HG03558 (cell line): ENCODE measurements around the gene RILPL2.
"Not testable (repeated sequence)": the region's sequence is repeated elsewhere in the genome, so short reads cannot be mapped to it uniquely, and the experiment has no call there.

Experiments used
- ATAC-seq: cut with Tn5 transposase; IDR thresholded peaks from one replicate; pipeline ENCODE4 v1.9.1; 2021; ENCODE audit warnings: moderate number of reproducible peaks; ENCODE audit not compliant: unreplicated experiment; ENCODE audit errors: extremely low read depth

RILPL2 gene

DNA sequence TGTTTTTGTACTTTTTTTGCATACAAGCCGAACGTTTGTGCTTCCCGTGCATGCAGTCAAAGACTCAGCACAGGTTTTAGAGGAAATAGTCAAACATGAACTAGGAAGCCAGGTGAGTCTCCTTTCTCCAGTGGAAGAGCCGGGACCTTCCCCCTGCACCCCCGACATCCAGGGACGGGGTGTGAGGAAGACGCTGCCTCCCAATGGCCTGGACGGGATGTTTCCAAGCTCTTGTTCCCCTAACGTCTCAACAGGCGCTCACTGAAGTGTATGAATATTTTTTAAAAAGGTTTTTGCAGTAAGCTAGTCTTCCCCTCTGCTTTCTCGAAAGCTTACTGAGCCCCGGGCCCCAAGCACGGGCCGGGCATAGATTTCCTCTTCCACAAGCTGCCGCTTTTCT, 28.6 kb downstream of the RILPL2 start:
- not testable (repeated sequence) for ATAC-seq

DNA sequence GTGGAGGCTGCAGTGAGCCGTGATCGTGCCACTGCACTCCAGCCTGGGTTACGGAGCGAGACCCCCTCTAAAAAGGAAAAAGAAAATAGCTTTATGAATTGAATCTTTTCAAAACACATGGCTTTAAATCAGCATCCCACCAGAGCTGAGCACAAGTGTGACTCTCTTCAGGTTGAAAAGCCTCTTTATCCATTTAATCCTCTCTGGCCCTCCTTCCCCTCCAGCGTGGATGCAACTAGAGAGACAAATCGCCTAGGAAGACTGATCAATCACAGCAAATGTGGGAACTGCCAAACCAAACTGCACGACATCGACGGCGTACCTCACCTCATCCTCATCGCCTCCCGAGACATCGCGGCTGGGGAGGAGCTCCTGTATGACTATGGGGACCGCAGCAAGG, 29.2 kb downstream of the RILPL2 start:
- not testable (repeated sequence) for ATAC-seq

DNA sequence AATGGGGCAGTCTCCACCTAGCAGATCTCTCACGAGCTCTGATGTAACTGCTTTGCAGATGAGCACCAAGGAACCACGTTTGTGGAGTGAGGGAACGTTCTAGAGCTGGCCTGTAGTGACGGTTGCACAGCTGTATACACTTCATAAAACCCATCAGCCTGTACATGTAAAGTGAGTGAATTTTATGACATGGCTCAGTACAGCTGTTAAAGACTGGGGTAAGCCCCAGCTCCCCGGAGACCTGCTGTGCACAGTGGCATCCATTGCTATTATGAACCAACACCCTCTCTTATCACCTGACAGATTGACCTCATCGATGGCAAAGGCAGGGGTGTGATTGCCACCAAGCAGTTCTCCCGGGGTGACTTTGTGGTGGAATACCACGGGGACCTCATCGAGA, 31.9 kb downstream of the RILPL2 start:
- ATAC-seq = no peak

DNA sequence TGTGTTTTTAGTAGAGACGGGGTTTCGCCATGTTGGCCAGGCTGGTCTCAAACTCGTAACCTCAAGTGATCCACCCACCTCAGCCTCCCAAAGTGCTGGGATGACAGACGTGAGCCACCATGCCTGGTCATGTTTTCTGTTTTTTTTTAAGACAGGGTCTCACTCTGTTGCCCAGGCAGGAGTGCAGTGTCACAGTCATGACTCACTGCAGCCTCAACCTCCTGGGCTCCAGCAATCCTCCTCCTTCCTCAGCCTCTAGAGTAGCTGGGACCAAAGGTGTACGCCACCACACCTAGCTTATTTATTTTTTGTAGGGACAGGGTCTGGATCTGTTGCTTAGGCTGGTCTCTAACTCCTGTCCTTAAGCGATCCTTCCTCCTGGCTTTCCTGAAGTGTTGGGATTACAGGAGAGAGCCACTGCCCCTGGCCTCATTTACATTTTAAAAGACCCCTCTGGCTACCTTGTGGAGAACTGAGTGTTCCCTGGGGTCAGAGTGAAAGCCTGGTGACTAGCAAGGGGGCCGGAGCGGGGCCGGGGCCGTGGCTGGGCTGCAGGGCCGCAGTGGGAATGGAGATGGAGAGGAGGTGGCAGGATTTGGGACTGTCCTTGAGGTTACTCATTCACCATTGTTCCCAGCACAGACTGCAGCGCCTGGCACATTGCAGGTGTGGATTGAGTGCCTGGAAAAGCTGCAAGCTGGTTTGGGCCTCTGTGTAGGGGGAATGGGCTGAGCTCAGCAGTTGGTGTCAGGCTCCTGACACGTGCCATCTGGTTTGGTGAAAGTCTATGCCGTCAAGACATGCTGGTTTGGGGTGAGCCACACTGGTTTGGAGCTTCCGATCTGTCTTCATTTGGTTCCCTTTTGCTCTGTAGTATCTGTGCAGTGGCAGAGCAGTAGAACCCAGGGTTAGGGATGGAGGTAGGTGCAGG, 34.5 kb downstream of the RILPL2 start:
- no peak for ATAC-seq

DNA sequence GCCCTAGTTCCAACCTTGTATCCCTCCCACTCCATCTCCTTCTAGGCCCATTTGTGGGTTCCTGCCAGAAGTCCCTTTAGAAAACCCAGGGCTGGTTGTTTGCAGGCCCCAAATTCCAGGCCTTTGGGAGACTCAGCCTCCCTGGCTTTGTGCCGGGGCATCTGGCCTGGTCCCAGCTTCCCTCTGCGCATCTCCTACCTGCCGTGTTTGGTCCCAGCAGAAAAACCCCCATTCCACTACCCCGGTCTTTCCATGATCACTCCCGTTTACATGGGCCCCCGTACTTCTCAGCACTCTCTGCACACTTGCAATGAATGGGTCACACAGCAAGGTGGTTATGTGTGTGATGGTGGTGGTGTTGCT, 37.2 kb downstream of the RILPL2 start:
- no peak for ATAC-seq

DNA sequence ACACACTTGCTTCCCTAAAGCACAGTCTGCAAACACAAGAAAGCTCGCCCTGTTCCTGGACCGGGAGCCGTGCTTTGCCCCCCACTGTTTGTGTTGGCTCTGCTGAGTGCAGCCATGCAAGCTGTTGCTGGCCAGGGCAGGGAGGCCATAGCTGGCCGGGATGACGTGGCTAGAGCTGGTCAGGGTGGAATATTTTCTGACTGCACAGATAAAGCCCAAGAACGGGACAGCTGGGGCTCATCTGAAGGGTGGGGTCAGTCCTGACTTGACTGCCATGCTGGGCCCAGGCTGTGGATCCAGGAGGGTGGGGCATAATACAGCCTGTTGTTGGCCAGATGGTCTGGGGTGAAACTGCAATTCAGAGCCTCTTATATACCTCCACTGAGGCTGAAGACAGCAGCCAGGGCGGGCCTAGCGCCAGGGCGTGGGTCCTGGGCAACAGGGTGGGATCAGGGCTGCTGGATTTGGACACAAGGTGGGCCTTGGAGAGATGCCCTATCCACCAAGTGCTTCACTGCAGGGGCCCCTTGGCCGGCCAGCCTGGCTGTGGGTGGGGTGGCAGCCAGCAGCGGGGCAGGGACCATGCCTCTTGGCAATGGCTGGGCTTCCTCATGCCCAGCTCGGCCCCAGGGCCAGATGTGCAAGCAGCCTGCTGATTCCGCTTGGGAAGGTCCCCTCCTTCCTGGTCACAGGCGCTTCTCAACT, 37.8 kb downstream of the RILPL2 start:
- ATAC-seq = no peak

DNA sequence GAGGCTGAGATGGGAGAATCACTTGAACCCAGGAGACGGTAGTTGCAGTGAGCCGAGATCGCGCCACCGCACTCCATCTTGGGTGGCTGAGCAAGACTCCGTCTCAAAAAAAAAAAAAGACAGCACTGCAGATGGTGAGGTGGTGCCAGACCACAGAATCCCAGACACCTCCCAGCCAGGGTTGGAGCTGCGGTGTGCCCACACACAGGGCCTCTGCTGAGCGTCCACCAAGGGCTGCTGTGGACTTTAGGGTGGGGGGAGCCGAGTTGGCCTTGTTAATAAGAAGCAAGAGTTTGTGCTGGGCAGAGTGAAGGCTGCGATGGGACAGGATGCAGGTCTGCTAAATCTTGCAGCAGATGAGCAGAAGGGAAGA, 38.3 kb downstream of the RILPL2 start:
- no peak for ATAC-seq

DNA sequence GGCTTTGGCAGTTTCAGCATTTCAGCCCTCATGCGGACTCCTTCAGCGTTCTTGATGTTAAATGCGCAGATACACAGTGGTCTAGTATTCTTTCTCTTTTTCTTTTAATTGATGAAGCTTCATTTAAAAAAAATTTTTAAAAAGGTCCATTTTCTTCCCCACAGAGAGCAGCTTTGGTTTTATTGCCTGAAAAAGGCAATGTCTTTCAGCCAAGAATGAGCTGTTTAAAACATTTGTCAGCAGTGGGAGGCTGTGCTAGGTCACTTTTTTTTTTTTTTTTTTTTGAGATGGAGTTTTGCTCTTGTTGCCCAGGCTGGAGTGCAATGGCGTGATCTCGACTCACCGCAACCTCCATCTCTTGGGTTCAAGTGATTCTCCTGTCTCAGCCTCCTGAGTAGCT, 39.1 kb downstream of the RILPL2 start:
- ATAC-seq = no peak

DNA sequence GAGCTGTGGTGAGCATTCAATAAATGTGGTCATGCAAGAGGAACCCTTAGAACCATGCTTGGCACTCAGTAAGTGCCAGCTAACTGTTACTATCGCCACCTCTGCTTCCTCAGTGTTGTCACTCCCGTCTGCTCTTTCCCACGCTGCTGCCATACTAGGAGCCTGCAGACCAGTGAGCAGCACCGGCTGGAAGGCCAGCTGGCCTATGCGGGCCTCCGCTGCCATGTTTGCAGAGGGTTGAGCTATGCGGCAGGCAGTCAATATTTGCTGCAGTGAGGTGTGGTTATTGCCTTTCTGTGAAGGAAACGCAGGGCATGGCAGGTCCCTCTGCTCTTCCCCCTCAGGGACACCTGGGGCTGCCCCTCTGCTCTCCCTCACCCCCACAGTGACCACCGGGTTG, 39.5 kb downstream of the RILPL2 start:
- ATAC-seq = no peak

DNA sequence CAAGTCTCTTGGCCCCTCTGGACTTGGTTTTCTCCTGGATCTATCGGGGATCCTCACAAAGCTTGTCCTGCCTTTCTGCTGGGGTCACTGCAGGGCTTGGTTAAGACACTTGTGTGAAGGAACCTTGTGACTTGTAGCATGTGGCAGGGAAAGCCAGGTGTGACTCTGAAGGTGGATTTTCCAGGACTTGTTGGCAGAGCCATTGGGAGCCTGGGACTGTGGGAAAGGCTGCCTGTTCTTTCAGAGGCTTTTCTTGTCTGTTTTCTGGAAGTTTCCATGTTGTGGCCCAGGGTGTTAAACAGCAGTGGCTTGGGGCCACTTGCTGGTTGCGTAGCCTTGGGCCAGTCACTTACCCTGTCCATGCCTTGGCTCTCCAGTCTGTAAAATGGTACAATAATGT, 39.9 kb downstream of the RILPL2 start:
- ATAC-seq = no peak

DNA sequence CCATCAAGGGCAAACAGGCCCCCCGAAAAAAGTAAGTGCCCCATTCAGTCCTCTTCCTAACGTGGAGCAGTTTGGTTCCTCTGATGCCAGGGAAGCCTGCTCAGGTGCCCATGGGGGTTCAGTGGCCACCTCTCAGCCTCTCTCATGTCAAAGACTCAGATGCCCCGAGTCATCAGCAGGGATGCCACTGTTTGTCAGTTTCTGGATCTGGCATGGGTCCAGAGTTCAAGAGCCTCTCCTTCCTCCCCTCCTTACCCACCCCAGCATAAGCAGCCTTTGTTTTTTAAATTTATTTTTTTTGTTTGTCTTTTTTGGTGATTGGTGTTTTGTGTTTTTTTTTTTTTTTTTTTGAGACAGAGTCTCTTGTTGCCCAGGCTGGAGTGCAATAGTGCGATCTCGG, 41.2 kb downstream of the RILPL2 start:
- no peak for ATAC-seq

DNA sequence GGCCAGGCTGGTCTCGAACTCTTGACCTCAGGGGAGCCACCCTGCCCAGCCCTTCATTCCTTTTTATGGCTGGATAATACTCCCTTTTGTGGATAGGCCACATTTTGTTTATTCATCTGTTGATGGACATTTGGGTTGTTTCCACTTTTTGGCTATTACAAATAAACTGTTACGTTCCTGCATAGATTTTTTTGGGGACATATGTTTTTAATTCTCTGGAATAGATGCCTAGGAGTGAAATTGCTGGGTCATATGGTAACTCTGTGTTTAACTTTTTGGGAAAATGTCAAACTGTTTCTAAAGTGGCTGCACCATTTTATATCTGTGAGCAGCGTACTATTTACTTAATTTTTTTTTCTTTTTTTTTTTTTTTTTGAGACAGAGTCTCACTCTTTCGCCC, 42.7 kb downstream of the RILPL2 start:
- no peak for ATAC-seq

DNA sequence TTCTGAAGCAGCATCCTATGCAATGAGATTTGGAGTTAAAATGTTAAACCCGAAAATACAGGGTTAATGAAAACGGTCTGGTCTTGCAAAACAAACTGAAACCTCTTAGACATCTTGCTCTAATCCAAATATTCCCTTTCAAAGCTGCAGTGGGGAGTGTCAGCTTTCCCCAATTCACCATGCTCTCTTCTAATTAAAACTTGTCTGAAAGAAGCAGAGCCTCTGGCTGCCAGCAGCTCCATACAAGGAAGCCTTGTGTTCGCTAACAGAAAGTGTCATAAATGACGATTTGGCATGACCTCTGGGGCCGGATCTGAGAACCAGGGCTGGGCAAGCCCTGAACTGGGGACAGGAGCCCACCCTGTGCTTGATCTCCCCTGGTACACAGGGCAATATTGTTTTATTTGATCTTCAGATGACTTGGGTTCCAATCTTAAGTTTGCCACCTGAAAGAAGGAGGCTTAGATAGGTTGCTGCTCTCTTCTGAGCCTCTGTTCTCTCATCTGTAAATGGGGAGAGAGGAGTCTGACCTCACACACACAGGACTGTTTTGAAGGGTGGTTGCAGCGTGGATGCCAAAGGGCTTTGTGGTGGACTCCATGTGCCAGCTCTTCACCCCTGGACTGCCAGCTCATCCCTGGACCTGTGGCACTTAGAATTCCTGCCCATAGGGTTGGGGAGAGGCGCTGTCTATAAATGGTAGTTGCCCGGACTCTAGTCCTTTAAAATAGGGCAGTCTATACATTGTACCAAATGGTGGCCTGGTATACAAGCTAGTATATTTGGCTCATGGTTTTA, 44.7 kb downstream of the RILPL2 start:
- ATAC-seq = no peak

DNA sequence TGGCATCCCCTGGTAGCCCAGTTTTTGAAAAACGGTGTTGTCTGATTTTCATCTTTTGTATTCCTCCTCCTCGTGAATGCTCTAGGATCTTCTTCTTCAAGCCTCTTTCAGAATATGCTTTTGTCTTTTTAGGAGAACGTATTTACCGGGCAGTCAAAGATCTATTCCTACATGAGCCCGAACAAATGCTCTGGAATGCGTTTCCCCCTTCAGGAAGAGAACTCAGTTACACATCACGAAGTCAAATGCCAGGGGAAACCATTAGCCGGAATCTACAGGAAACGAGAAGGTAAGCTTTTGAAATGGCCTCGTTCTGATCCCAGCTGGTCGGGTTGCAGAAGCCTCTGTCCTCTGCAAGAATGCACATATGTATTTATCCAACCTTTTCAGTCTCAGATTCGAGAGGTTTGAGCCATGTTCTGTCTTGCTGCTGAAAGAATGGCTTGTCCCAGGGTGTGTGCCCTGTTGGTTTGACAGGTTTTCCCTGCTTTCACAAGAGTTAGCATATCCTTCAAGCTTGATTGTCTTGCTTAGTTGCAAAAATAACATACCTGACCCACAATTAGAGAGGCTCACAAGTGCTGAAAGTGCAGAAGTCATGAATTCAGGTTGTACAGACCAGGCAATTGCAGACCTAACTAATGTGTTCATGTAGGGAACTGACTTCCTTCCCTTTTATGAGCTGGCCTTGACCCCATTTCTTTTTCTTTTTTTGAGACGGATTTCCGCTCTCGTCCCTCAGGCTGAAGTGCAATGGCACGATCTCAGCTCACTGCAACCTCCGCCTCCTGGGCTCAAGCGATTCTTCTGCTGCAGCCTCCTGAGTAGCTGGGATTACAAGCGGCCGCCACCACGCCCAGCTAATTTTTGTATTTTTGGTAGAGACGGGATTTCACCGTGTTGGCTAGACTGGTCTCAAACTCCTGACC, 45.7 kb downstream of the RILPL2 start:
- no peak for ATAC-seq

DNA sequence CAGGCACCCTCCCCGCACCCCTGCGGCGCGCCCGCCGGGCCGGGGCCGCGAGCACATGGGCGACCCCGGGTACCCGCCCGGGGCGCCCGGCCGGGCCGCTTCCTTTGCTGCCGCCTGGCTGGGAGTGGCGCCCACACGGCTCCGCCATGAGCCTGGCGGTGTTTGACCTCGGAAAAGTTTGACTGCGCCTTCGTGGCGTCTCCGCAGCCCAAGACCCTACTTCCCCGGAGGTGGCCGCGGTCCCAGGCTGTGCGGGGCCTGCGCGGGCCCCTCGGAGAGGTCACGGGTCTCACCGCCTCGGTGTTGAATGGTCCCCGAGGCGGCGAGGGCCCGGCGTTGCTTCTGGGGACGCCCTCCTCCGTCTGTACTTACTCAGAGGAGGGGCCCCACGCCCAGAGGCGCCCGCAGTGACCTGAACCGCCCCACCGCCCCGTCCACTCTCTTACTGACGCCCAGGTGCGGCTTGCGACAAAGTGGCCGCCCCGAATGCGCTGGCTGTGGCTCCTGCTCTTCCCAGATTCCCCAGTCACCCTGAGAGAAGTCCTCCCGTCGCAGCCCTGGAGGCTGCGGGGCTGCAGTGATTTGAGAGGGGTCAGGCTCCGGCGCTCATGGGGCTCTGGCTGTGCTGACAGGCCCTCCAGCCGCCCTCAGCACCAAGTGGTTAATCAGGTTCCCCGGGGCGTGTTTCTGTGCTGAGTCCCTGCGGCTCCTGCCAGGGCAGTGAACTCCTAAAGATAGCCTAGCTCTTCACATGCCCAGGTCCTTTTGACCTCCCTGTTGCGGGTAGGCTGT, 46.7 kb downstream of the RILPL2 start:
- ATAC-seq = no peak

DNA sequence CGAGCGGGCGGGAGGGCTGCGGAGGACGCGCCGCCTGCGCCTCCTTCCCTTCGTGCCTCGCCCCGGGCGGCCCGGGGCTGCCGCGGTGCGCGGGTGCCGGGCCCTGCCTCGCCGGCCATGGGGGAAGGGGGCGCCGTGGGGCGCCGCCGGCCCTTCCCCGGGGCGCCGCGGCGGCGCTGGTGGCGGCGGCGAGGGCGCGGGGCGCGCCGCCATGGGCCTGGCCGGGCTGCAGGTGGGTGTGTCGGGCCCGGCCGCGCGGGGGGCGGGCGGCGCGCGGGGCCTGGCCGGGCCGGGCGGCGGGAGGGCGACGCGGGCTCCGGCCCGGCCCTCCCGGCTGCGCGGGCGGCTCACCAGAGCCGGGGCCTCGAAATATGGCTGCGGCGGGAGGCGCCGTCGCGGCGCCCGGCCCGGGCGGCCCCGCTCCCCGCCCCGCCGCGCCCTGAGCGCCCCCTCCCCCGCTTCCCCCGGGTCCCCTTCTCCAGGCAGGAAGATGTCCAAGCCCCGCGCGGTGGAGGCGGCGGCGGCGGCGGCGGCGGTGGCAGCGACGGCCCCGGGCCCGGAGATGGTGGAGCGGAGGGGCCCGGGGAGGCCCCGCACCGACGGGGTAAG, 47.4 kb downstream of the RILPL2 start:
- no peak for ATAC-seq

DNA sequence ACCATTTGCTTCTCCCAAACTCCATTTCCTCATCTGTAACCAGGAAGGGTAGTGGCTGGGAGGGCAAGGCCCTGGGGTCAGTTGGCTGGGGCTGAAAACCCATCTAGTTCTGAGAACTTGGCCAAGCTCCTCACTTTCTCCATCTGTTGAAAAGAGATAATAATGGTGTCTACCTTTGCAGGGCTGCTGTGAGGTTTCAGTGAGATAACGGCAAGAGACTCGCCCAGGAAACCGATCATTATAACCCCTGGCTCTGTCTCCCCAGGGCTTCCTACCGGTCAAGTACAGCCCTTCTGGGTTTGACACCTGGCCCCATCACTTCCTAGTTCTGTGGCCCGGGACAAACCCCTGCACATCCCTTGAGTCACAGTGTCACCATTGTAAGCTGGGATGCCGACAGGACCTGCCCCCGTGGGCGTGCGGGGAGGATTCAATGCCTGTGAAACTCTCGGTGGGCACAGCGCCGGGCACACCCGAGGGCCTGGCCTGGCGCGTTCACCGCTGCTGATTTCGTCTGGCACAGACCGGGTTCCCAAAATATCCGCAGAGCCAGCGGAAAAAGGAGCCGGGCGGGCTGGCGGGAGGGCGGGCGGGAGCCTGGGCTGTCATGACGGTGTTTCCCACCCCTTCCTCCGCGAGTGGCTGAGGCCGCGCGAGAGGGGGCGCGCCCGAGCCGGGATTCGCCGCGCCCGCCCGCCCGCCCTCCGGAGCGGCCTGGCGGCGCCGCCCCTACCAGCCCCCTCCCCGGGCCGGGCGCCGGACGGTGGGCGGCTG, 48.1 kb downstream of the RILPL2 start:
- no peak for ATAC-seq
